ENCODE data around the gene AKR1E2.

The AKR1E2 gene

GRCh38 chr10:4819707-4820106, 6.3 kb upstream of the AKR1E2 start:
- no peak for DNase-seq (ENCODE audit: low read depth)
- H3K4me3 ChIP-seq (ENCODE audit: low read length) = no peak overlapping the region
- TF ChIP-seq CTCF (conservative IDR thresholded peaks at IDR 0.05; ENCODE audit: low read length) = no peak

- no peak for DNase-seq (ENCODE audit: low read depth)
- TF ChIP-seq CTCF (conservative IDR thresholded peaks at IDR 0.05; ENCODE audit: low read length) = no peak
These were observed 5.1 kb upstream of the AKR1E2 start for GRCh38 chr10:4820804-4821401.

GRCh38 chr10:4822208-4822607, 3.8 kb upstream of the AKR1E2 start:
- no peak for TF ChIP-seq CTCF (conservative IDR thresholded peaks at IDR 0.05; ENCODE audit: low read length)
- no peak for DNase-seq (ENCODE audit: low read depth)
- H3K4me3 ChIP-seq (ENCODE audit: low read length) = no peak overlapping the region

More at GRCh38 chr10:4820804-4821401, 5.1 kb upstream of the AKR1E2 start:
- H3K4me3 ChIP-seq (ENCODE audit: low read length) = no peak overlapping the region

- DNase-seq (ENCODE audit: low read depth) = no peak
- TF ChIP-seq CTCF (conservative IDR thresholded peaks at IDR 0.05; ENCODE audit: low read length) = no peak
- H3K4me3 ChIP-seq (ENCODE audit: low read length) = no peak overlapping the region
These were observed 1.2 kb upstream of the AKR1E2 start for GRCh38 chr10:4824791-4825310.

- DNase-seq (ENCODE audit: low read depth) = no peak
- H3K4me3 ChIP-seq (ENCODE audit: low read length) = peak overlapping the region; percentile 64
- no peak for TF ChIP-seq CTCF (conservative IDR thresholded peaks at IDR 0.05; ENCODE audit: low read length)
These were observed 545 bp upstream of the AKR1E2 start for GRCh38 chr10:4825456-4825867.

- DNase-seq (ENCODE audit: low read depth) = no peak
- TF ChIP-seq CTCF (conservative IDR thresholded peaks at IDR 0.05; ENCODE audit: low read length) = no peak
- H3K4me3 ChIP-seq (ENCODE audit: low read length) = peak overlapping the region; percentile 64
These were observed 851 bp downstream of the AKR1E2 start for GRCh38 chr10:4826792-4827324.

GRCh38 chr10:4828005-4828404, 2.0 kb downstream of the AKR1E2 start:
- no peak for DNase-seq (ENCODE audit: low read depth)
- no peak overlapping the region for H3K4me3 ChIP-seq (ENCODE audit: low read length)
- no peak for TF ChIP-seq CTCF (conservative IDR thresholded peaks at IDR 0.05; ENCODE audit: low read length)

Measured in AG10803 (cell line).